PC-9 (cell line): ENCODE results near the gene NEO1. TPM values are rescaled to one million over a fixed set of nuclear protein-coding genes. Genes with fewer than 3 reads are reported as not detected.

Experiments used
- BruUV-seq: library from RNA; stranded (reverse); fragments of 400-500 nt; replicated peaks from 2 replicates; lab custom pipeline; 2021; lab: Mats Ljungman, UMichigan
- CTCF ChIA-PET: fragments of 300-600 bp; sonication (Branson Sonifier 250); formaldehyde crosslinking; loops from one replicate; lab custom pipeline; 2022; ENCODE audit warnings: antibody characterized with exemption; lab: Charles Lee
- POLR2A ChIA-PET: fragments of 300-600 bp; sonication (Branson Sonifier 250); formaldehyde crosslinking; loops from one replicate; lab custom pipeline; 2022; ENCODE audit warnings: antibody characterized with exemption; ENCODE audit not compliant: unreplicated experiment; lab: Charles Lee
- DNase-seq, 2 experiments: peaks; one replicate each; pipeline versions ENCODE4 v3.0.0 to v3.0.0-alpha.2; 2015 to 2022; ENCODE audit warnings: mixed read lengths in 1 of 2
- H2AFZ ChIP-seq: fragments of 200-600 bp; sonication (generic); 2 replicates; pipeline ENCODE4 v1.8.1; 2017; ENCODE audit warnings: antibody characterized with exemption
- H3F3A ChIP-seq: fragments of 200-600 bp; sonication (generic); 2 replicates; pipeline ENCODE4 v1.8.1; 2017; ENCODE audit warnings: antibody characterized with exemption, mild to moderate bottlenecking, low read depth; ENCODE audit not compliant: insufficient read depth
- H3K27ac ChIP-seq: fragments of 200-600 bp; sonication (generic); 2 replicates; pipeline ENCODE4 v1.6.1; 2016; ENCODE audit warnings: mixed run types
- H3K27me3 ChIP-seq: fragments of 200-600 bp; sonication (generic); 2 replicates; pipeline ENCODE4 v1.6.1; 2016; ENCODE audit warnings: low read depth, mixed run types; ENCODE audit not compliant: insufficient read depth
- H3K36me3 ChIP-seq: fragments of 200-600 bp; sonication (generic); 2 replicates; pipeline ENCODE4 v1.6.1; 2016; ENCODE audit warnings: low read depth, mixed run types
- H3K4me1 ChIP-seq: fragments of 200-600 bp; sonication (generic); replicated peaks from 2 replicates; pipeline ENCODE4 v1.6.1; 2016; ENCODE audit warnings: mixed run types; ENCODE audit not compliant: insufficient read depth
- H3K4me2 ChIP-seq: fragments of 200-600 bp; sonication (generic); 2 replicates; pipeline ENCODE4 v1.6.1; 2017; ENCODE audit warnings: mixed run types
- H3K4me3 ChIP-seq: fragments of 200-600 bp; sonication (generic); 2 replicates; pipeline ENCODE4 v1.6.1; 2016; ENCODE audit warnings: mixed run types
- H3K79me2 ChIP-seq: fragments of 200-600 bp; sonication (generic); 2 replicates; pipeline ENCODE4 v1.6.1; 2017; ENCODE audit warnings: low read depth, mixed run types
- H3K9me2 ChIP-seq: fragments of 200-600 bp; sonication (generic); 2 replicates; pipeline ENCODE4 v1.8.1; 2017; ENCODE audit warnings: mild to moderate bottlenecking; ENCODE audit not compliant: insufficient read depth
- H3K9me3 ChIP-seq: fragments of 200-600 bp; sonication (generic); 2 replicates; pipeline ENCODE4 v1.8.1; 2016; ENCODE audit warnings: low read depth; ENCODE audit not compliant: insufficient read depth
- H4K20me1 ChIP-seq: fragments of 200-600 bp; sonication (generic); 2 replicates; pipeline ENCODE4 v1.8.1; 2017; ENCODE audit not compliant: insufficient read depth
- EZH2 ChIP-seq: fragments of 200-600 bp; sonication (generic); IDR thresholded peaks from 2 replicates; pipeline ENCODE4 v1.8.0; 2017; ENCODE audit warnings: antibody characterized with exemption, low read depth
- intact Hi-C: fragments of 100-400 bp; cut with micrococcal nuclease; formaldehyde crosslinking; loops from one replicate; pipeline ENCODE4 v1.10.0; 2022; ENCODE audit not compliant: unreplicated experiment
- total RNA-seq: library from RNA; stranded (reverse); gene quantifications from 2 replicates; pipeline ENCODE4 v1.2.3, GENCODE V29; 2021
- TF ChIP-seq, protein P1 (sequence below): fragments of 200-600 bp; sonication (generic); conservative IDR thresholded peaks from 2 replicates; pipeline ENCODE4 v1.6.1; 2017; ENCODE audit warnings: mixed run types, antibody characterized with exemption, mild to moderate bottlenecking, moderate library complexity

The NEO1 gene
- total RNA-seq, 1 experiment from 2014 or later = 5.2 TPM

DNA sequence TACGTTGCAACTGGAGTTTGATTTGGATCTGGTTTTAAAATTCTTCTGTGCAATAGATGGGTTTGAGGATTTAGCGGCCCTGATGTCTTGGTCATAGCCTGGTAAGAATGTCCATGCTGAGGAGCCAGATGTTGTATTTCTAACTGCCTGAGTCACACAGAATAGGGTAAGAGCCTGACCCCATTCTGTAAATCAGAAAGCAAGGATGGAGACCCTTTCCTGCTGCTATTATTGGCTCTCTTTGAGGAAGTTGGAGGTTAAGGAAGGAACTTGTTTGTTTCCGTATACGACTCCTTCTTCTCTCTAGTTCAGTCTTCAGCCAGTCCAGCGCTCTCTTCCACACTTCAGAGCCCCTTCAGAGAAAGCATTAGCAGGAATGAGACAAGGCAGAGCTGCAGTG, 251.4 kb downstream of the NEO1 start:
- H3K79me2 ChIP-seq = no peaks in the 10 kb centered on the region
- no peak for TF ChIP-seq EZH2
- TF ChIP-seq, protein P1, sequence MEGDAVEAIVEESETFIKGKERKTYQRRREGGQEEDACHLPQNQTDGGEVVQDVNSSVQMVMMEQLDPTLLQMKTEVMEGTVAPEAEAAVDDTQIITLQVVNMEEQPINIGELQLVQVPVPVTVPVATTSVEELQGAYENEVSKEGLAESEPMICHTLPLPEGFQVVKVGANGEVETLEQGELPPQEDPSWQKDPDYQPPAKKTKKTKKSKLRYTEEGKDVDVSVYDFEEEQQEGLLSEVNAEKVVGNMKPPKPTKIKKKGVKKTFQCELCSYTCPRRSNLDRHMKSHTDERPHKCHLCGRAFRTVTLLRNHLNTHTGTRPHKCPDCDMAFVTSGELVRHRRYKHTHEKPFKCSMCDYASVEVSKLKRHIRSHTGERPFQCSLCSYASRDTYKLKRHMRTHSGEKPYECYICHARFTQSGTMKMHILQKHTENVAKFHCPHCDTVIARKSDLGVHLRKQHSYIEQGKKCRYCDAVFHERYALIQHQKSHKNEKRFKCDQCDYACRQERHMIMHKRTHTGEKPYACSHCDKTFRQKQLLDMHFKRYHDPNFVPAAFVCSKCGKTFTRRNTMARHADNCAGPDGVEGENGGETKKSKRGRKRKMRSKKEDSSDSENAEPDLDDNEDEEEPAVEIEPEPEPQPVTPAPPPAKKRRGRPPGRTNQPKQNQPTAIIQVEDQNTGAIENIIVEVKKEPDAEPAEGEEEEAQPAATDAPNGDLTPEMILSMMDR = no peak
- no peaks in the 10 kb centered on the region for H3F3A ChIP-seq
- no peaks in the 10 kb centered on the region for H3K9me2 ChIP-seq
- H2AFZ ChIP-seq = no peak overlapping the region
- no peaks in the 10 kb centered on the region for H3K27me3 ChIP-seq
- CTCF ChIA-PET = interaction anchor here (0.6 to 0.7 kb wide), 2 partner anchors 222 to 1502 kb away, joined by 3 to 11 read pairs; no protein-coding TSS in a partner anchor
- H3K4me2 ChIP-seq = no peak overlapping the region
- intact Hi-C loops = no loop called here
- no peak overlapping the region for H3K27ac ChIP-seq
- no peaks in the 10 kb centered on the region for H3K4me1 ChIP-seq
- H4K20me1 ChIP-seq = no peaks in the 10 kb centered on the region
- DNase-seq = no peak
- no TSS peak for BruUV-seq
- POLR2A ChIA-PET = interaction anchor here (0.6 kb wide), 1 partner anchor 20 kb away, joined by 3 read pairs; no protein-coding TSS in a partner anchor
- no peak overlapping the region for H3K4me3 ChIP-seq
- no peaks in the 10 kb centered on the region for H3K36me3 ChIP-seq
- H3K9me3 ChIP-seq = no peaks in the 10 kb centered on the region

DNA sequence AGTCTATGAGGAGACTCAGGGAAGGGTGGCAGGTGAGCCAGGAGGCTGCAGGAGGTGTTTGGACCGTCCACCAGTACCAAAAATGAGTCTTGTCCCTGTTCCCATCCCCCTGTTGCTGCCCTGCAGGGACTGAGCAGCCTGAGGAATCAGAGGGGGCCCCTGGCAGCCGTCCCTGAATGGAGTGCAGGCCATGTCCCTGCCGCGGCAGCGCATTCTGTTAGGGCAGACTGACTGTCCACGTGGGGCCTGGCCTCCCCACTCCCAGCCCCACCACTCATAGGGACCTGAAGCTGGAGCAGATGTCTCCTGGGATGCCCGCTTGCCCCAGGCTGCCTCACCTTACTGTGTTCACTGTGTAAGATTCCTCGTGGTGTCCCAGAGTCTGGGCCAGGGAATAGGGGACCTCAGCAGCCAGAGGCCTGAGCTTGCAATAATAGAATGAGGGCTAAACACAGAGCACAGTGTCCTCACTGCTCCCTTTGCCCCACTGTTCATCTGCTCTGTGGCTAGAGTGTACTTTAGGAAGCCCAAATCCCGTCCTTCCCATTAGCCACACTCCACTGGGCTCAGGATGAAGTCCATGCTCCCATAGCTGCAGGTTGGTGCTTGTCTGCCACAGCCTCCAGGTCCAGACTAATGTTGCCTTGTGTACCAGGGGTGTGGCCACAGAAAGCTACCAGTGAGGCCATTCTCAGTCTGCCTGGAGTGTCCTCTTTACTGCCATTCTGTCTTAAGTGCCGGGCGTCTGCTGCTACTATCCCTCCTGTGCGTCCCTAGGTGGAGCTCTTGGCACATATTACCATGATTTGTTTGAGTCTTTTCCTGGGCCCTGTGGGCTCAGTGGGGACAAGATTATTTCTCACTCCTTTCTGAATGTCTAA, 253.3 kb downstream of the NEO1 start:
- CTCF ChIA-PET = interaction anchor here (0.6 kb wide), 1 partner anchor 488 kb away, joined by 3 read pairs; no protein-coding TSS in a partner anchor
- Histone ChIP-seq H2AFZ (no peak overlapping the region), H4K20me1 (no peaks in the 10 kb centered on the region), H3K4me2 (no peak overlapping the region), H3K9me3 (no peaks in the 10 kb centered on the region), H3K79me2 (no peaks in the 10 kb centered on the region), H3K4me3 (no peak overlapping the region), H3K27me3 (no peaks in the 10 kb centered on the region), H3K36me3 (no peaks in the 10 kb centered on the region), H3K9me2 (no peaks in the 10 kb centered on the region), H3F3A (no peaks in the 10 kb centered on the region), H3K4me1 (no peaks in the 10 kb centered on the region), H3K27ac (no peak overlapping the region)
- intact Hi-C loops = loop anchor here (1.0 to 5.0 kb wide), 3 partner anchors 247 to 395 kb away; no protein-coding TSS in a partner anchor
- TF ChIP-seq EZH2 = no peak
- TF ChIP-seq, protein P1 = peak; percentile 82
- DNase-seq = peak; percentile 39 to 51
- no TSS peak for BruUV-seq
- POLR2A ChIA-PET = no interaction called here

DNA sequence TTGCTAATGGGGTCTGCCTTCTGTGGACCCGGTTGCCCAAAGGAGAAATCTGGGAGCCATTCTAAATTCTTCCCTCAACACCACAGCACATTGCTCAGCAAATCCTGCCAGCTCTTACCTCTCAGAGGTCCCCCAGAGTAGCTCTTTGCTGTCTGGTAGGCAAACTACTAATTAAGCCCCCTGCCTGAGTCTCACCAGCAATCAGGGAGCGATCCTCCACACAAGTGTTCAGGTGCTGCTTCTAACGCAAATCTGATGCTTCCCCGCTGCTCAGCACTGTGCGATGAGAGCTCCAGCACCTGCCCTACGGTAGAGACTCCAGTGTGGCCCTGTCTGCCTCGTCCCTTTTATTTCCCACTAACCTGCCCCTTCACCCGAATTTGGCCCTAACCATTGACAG, 256.0 kb downstream of the NEO1 start:
- Histone ChIP-seq H3K9me3 (no peaks in the 10 kb centered on the region), H3K4me2 (no peak overlapping the region), H3K4me3 (no peak overlapping the region), H3K9me2 (no peaks in the 10 kb centered on the region), H4K20me1 (no peaks in the 10 kb centered on the region), H3K27me3 (no peaks in the 10 kb centered on the region), H3K27ac (no peak overlapping the region), H3K36me3 (no peaks in the 10 kb centered on the region), H3K79me2 (no peaks in the 10 kb centered on the region), H2AFZ (no peak overlapping the region), H3F3A (no peaks in the 10 kb centered on the region), H3K4me1 (no peaks in the 10 kb centered on the region)
- no peak for DNase-seq
- ChIA-PET POLR2A (no interaction called here), CTCF (no interaction called here)
- no TSS peak for BruUV-seq
- intact Hi-C loops = loop anchor here (5.0 kb wide), 1 partner anchor 244 kb away; no protein-coding TSS in a partner anchor
- TF ChIP-seq EZH2 = no peak
- TF ChIP-seq, protein P1 = no peak
